H1 (cell line): ENCODE measurements around the gene SH3BP5.

Source experiments
- CBX5 ChIP-seq: fragments of 300-800, 300-1000 bp; sonication (generic); IDR thresholded peaks from 2 replicates; pipeline ENCODE4 v1.7.1; 2016; ENCODE audit warnings: antibody characterized with exemption, low read length, low read depth
- CREB1 ChIP-seq: IDR thresholded peaks from 2 replicates; pipeline ENCODE4 v1.6.1; 2012; ENCODE audit warnings: inconsistent platforms
- CTCF ChIP-seq, 3 experiments: IDR thresholded peaks; 1 replicate in 2 of 3; 2 replicates in 1 of 3; pipeline versions ENCODE4 v1.5.1 to v1.6.1; 2011; ENCODE audit warnings: low read length in 3 of 3, mild to moderate bottlenecking in 3 of 3, inconsistent platforms in 2 of 3, low read depth in 1 of 3, moderate library complexity in 1 of 3; ENCODE audit not compliant: insufficient read depth in 1 of 3; ENCODE audit errors: control extremely low read depth in 1 of 3
- EGR1 ChIP-seq: IDR thresholded peaks from 2 replicates; pipeline ENCODE4 v1.6.1; 2011; ENCODE audit warnings: low read depth, low read length, borderline replicate concordance
- EP300 ChIP-seq, 2 experiments: IDR thresholded peaks; 1 replicate in 1 of 2; 2 replicates in 1 of 2; pipeline ENCODE4 v1.6.1; 2011 to 2012; ENCODE audit warnings: low read depth in 2 of 2, low read length in 2 of 2, mild to moderate bottlenecking in 2 of 2, borderline replicate concordance in 1 of 2, inconsistent platforms in 1 of 2, moderate library complexity in 1 of 2
- MAFK ChIP-seq: IDR thresholded peaks from 2 replicates; pipeline ENCODE4 v1.6.1; 2012; ENCODE audit warnings: low read depth, mild to moderate bottlenecking, improper control_type of control experiment, low read length
- MAX ChIP-seq: IDR thresholded peaks from 2 replicates; pipeline ENCODE4 v1.6.1; 2012; ENCODE audit warnings: inconsistent platforms
- POLR2A ChIP-seq, 2 experiments: IDR thresholded peaks; 1 replicate in 1 of 2; 2 replicates in 1 of 2; pipeline ENCODE4 v1.6.1; 2011; ENCODE audit warnings: low read depth in 2 of 2, low read length in 2 of 2, mild to moderate bottlenecking in 2 of 2; ENCODE audit errors: control extremely low read depth in 1 of 2
- POLR2AphosphoS5 ChIP-seq: IDR thresholded peaks from 2 replicates; pipeline ENCODE4 v1.6.1; 2011; ENCODE audit warnings: low read depth, low read length
- POU5F1 ChIP-seq: IDR thresholded peaks from 2 replicates; pipeline ENCODE4 v1.6.1; 2011; ENCODE audit warnings: low read depth, mild to moderate bottlenecking, low read length, moderate library complexity
- RNF2 ChIP-seq: fragments of 200-900, 300-1000 bp; sonication (generic); IDR thresholded peaks from 2 replicates; pipeline ENCODE4 v1.7.1; 2016; ENCODE audit warnings: borderline replicate concordance, low read depth, mild to moderate bottlenecking, antibody characterized with exemption, low read length; ENCODE audit not compliant: poor library complexity, severe bottlenecking; ENCODE audit errors: missing control alignments
- SRF ChIP-seq: IDR thresholded peaks from 2 replicates; pipeline ENCODE4 v1.6.1; 2011; ENCODE audit warnings: mild to moderate bottlenecking, low read depth, low read length, moderate library complexity

- TF ChIP-seq CREB1 (no peak), MAX (no peak), CTCF (IDR thresholded peaks at IDR 0.05; ENCODE audit: control extremely low read depth in 1 of 3, insufficient read depth in 1 of 3, low read depth in 1 of 3, low read length in 3 of 3) (no peak), EGR1 (no peak), POU5F1 (no peak), MAFK (no peak), POLR2AphosphoS5 (no peak), EP300 (IDR thresholded peaks at IDR 0.05; ENCODE audit: borderline replicate concordance in 1 of 2, low read depth in 2 of 2, low read length in 2 of 2) (no peak), RNF2 (no peak), CBX5 (no peak), SRF (no peak), POLR2A (IDR thresholded peaks at IDR 0.05; ENCODE audit: control extremely low read depth in 1 of 2, low read depth in 2 of 2, low read length in 2 of 2) (no peak)
These were observed 37.5 kb downstream of the SH3BP5 start for GRCh38 chr3:15294929-15295328.
